ENCODE measurements around the gene CEP78. TPM values are rescaled to one million over a fixed set of nuclear protein-coding genes. Genes with fewer than 3 reads are reported as not detected.

Gene CEP78
- total RNA-seq, 1 donor, result 24.1 TPM

GRCh38 chr9:78304357-78304756 is 68.5 kb downstream of the CEP78 start:
- no peak overlapping the region for H3K4me3 ChIP-seq (ENCODE audit: low read depth, low read length)
- TF ChIP-seq CTCF (IDR thresholded peaks at IDR 0.05; ENCODE audit: insufficient read depth, low read length), result no peak
- no peak for DNase-seq (ENCODE audit: low read depth)

- DNase-seq (ENCODE audit: low read depth), result no peak
- no peak for TF ChIP-seq CTCF (IDR thresholded peaks at IDR 0.05; ENCODE audit: insufficient read depth, low read length)
- H3K4me3 ChIP-seq (ENCODE audit: low read depth, low read length), result no peak overlapping the region
These were observed 70.6 kb downstream of the CEP78 start for GRCh38 chr9:78306222-78307076.

DNA sequence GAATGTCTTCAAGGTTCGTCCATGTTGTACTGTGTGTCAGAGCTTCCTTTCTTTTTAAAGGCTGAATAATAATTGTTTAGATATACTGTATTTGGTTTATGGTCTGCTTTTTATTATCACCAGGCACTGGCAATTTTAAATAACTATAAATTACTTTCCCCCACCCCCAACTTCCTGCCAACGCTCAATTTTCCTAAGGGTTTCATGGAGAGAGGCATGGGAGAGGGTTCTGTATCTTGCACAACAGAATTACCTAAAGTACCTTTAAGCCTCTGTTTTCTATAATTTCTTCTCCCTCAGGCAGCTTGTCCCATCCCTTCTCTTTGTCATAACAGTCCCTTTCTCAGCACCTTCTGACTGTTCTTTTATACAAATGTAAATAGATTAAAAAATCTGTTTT is 71.5 kb downstream of the CEP78 start:
- H3K4me3 ChIP-seq (ENCODE audit: low read depth, low read length), result no peak overlapping the region
- TF ChIP-seq CTCF (IDR thresholded peaks at IDR 0.05; ENCODE audit: insufficient read depth, low read length), result no peak
- DNase-seq (ENCODE audit: low read depth), result no peak

DNA sequence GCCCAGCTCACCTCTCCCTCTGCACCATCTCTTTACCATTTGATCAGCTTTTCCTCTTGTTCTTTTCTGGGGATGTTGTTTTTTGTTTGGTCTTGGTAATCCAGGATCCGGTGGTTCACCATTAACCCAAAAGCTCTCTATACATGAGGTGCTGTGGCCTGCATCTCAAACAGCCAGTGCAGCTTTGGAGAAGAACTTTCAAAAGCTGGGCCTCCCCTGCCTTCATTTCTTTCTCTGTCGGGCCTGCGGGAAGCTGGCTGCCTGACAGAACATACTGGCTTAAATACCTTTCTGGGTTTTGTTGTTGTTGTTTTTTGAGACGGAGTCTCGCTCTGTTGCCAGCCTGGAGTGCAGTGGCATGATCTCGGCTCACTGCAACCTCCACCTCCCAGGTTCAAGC is 73.2 kb downstream of the CEP78 start:
- no peak for TF ChIP-seq CTCF (IDR thresholded peaks at IDR 0.05; ENCODE audit: insufficient read depth, low read length)
- no peak overlapping the region for H3K4me3 ChIP-seq (ENCODE audit: low read depth, low read length)
- DNase-seq (ENCODE audit: low read depth), result no peak

DNA sequence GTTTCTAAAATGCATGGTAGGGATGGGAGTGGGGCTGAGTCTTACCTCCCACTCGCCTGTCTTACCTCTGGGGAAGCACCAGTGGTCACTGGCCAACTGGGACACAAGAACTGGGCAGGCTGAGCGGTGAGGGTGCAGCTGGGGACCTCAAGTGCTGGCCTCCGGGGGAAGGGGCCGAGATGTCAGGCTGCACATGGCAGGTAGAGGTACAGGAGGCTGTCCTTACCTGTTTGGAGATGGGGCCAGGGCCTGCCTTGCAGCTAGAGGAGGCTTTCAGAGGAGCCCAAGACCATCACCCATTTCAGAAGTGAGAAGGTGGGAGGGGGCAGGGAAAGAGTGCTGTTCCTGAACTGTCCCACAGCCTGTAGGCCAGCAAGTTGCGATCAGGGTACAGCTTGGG is 75.2 kb downstream of the CEP78 start:
- no peak for TF ChIP-seq CTCF (IDR thresholded peaks at IDR 0.05; ENCODE audit: insufficient read depth, low read length)
- no peak overlapping the region for H3K4me3 ChIP-seq (ENCODE audit: low read depth, low read length)
- no peak for DNase-seq (ENCODE audit: low read depth)

DNA sequence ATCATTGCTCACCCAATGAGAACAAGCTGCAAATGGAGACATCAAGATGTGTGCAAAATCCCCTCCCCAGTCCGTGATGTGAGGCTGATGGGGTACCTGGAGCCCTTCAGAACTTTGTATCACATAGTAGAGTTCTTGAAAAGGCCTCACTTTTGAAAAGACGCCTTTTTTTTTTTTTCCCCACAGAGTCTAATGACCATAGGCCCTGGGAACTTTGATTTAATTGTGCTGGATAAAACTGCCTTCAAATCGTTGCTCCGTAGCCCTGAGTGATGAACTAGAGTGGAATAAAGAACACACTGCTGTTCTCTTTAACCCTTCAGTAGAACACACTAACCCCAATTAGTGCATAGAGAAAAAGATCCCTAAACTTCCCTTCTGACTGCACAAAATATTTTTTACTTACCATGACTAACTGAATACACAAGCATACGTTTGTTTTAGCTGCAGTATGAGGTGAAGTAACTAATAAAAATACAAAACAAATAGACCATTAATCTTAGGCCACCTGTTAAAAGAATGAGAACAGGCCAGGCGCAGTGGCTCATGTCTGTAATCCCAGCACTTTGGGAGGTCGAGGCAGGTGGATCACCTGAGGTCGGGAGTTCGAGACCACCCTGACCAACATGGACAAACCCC is 76.1 kb downstream of the CEP78 start:
- TF ChIP-seq CTCF (IDR thresholded peaks at IDR 0.05; ENCODE audit: insufficient read depth, low read length), result no peak
- no peak for DNase-seq (ENCODE audit: low read depth)
- no peak overlapping the region for H3K4me3 ChIP-seq (ENCODE audit: low read depth, low read length)
